GM19099 (cell line): Measurements from ENCODE around the gene RSF1.

Source experiments
- POLR2A ChIP-seq: IDR thresholded peaks from 3 replicates; pipeline ENCODE4 v1.6.1; 2011; ENCODE audit warnings: low read depth; ENCODE audit not compliant: insufficient read length; ENCODE audit errors: extremely low read depth

RSF1 gene, protein sequence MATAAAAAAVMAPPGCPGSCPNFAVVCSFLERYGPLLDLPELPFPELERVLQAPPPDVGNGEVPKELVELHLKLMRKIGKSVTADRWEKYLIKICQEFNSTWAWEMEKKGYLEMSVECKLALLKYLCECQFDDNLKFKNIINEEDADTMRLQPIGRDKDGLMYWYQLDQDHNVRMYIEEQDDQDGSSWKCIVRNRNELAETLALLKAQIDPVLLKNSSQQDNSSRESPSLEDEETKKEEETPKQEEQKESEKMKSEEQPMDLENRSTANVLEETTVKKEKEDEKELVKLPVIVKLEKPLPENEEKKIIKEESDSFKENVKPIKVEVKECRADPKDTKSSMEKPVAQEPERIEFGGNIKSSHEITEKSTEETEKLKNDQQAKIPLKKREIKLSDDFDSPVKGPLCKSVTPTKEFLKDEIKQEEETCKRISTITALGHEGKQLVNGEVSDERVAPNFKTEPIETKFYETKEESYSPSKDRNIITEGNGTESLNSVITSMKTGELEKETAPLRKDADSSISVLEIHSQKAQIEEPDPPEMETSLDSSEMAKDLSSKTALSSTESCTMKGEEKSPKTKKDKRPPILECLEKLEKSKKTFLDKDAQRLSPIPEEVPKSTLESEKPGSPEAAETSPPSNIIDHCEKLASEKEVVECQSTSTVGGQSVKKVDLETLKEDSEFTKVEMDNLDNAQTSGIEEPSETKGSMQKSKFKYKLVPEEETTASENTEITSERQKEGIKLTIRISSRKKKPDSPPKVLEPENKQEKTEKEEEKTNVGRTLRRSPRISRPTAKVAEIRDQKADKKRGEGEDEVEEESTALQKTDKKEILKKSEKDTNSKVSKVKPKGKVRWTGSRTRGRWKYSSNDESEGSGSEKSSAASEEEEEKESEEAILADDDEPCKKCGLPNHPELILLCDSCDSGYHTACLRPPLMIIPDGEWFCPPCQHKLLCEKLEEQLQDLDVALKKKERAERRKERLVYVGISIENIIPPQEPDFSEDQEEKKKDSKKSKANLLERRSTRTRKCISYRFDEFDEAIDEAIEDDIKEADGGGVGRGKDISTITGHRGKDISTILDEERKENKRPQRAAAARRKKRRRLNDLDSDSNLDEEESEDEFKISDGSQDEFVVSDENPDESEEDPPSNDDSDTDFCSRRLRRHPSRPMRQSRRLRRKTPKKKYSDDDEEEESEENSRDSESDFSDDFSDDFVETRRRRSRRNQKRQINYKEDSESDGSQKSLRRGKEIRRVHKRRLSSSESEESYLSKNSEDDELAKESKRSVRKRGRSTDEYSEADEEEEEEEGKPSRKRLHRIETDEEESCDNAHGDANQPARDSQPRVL (N-terminal part only)

DNA sequence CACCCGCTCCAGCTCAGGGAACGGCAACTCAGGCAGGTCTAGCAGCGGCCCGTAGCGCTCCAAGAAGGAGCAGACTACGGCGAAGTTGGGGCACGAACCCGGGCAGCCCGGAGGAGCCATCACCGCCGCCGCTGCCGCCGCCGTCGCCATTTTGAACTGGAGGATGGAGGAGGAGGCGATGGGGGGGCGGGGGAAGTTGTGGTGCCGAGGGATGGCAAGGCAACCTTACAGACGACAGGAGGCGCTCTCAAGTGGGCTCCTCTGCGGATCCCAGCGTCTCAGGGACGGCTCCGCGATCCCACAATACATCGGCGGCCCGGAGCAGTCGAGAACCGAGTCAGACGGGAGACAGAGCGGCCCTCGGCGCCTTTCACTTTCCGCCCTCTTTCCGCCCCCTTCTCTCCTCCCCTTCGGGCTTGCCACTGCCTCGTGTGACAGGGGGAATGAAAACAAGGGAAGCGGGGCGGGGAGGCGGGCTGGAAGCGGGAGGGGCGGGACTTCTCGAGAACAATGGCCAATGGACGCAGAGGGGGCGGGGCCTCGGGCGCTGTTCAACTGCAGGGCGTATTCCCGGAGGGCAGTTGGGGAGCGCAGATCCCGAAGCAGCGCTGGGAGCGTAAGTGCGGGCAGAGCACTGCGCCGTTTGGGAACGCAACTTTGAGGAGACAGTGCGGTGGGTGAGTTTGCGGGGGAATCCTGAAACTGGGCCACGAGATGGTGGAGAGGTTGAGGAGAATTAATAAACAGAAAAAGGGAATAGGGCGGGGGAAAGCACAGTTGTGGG lies at the start of gene RSF1, which contains the start of gene AAMDC:
TSS of gene RSF1 (minus strand) at position 158 of the 784 bp plus-strand sequence. CDS start at position 150, 8 bp downstream.
TSS of gene AAMDC (plus strand) at position 580 of the 784 bp plus-strand sequence. CDS start 21,353 bp downstream, outside the sequence.
- peak; percentile 44 for TF ChIP-seq POLR2A

- TF ChIP-seq POLR2A = no peak
Measured at GRCh38 chr11:77868744-77869143, 48.2 kb upstream of the RSF1 start.

DNA sequence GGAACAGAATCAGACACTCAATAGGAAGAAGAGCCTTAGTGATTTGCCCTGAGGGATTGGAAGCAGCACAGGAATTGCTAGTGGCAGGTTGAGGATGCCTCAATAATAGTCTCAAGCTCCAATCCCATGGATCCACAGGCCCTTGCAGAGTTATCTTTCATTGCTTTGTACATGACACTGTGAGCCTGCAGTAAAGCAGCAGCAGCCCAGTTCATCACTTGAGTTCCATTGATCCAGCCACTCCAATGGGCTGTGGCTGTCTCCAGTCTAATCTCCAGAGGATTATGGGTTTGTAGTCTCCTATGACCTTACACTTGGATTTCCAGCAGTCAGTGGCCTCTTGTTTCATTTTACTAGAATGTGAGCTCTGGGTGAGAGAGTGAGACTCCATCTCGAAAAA lies 45.8 kb upstream of the RSF1 start:
- TF ChIP-seq POLR2A = no peak

GRCh38 chr11:77865805-77866204 lies 45.3 kb upstream of the RSF1 start:
- TF ChIP-seq POLR2A = no peak

GRCh38 chr11:77854838-77855237 lies 34.3 kb upstream of the RSF1 start:
- TF ChIP-seq POLR2A = no peak

DNA sequence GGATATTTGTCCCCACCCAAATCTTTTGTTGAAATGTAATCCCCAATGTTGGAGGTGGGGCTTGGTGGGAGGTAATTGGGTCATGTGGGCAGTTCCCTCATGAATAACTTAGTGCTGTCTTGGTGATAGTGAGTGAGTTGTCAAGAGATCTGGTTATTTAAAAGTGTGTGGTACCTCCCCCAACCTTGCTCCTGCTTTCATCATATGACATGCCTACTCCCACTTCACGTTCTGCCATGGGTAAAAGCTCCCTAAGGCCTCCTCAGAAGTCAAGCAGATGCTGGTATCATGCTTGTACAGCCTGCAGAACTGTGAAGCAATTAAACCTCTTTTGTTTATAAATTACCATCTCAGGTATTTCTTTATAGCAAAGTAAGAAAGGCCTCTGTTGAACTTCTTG lies 31.0 kb upstream of the RSF1 start:
- no peak for TF ChIP-seq POLR2A

DNA sequence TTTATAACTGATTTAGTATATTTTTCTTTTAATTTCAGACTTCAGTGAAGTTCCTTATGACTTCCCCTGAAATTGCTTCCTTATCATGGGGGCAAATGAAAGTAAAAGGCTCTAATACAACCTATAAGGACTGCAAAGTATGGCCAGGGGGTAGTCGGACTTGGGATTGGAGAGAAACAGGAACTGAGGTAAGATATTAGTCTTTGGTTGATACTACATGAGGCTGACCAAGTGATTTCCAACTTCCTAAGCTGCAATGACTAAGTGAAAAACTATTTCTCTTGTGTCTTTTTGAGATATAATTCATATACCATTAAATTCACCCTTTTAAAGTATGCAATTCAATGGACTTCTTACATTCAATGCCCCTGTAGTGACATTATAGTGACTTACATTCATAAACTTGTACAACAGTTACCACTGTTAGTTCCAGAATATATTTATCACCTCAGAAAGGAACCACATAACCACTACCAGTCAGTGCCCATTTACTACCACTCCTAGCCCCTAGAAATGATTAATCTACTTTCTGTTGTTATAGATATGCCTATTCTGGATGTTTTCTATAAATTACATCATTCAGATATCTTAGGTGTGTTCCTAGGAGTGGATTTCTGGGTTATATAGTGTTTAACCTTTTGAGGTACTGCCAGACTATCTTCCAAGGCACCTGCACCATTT lies 22.1 kb upstream of the RSF1 start:
- no peak for TF ChIP-seq POLR2A

DNA sequence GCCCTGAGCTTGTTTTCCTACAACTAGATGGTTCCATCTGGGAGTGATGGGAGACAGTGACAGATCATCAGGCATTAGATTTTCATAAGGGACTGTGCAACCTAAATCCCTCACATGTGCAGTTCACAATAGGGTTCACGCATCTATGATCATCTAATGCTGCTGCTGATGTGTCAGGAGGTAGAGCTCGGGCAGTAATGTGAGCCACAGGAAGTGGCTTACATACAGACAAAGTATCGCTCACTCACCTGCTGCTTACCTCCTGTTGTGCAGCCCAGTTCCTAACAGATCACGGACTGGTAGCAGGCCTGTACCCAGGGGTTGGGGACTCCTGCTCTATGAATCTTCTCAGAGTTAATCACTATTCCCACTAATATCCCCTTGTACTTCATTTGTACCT lies 12.8 kb upstream of the RSF1 start:
- TF ChIP-seq POLR2A = no peak

- TF ChIP-seq POLR2A = no peak
Measured at GRCh38 chr11:77828926-77829325, 8.4 kb upstream of the RSF1 start.

DNA sequence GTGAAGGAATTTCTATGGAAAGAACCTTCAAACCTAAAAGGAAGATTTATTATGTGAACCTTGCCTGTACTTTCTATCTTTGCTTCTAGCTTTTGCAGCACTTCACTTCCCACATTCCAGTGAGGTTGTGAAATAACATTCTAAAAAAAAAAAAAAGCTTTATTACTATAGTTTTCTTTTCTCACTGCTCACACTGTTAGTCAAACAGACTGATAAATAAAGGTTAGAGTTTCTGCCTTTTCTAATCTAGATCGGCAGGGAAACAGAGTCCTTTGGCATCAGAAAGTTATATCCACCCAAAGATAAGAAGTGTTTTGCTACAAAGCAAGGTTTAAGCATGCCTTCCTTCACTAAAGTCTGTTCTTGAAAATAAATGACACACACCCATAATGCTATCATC lies 3.3 kb upstream of the RSF1 start:
- no peak for TF ChIP-seq POLR2A

DNA sequence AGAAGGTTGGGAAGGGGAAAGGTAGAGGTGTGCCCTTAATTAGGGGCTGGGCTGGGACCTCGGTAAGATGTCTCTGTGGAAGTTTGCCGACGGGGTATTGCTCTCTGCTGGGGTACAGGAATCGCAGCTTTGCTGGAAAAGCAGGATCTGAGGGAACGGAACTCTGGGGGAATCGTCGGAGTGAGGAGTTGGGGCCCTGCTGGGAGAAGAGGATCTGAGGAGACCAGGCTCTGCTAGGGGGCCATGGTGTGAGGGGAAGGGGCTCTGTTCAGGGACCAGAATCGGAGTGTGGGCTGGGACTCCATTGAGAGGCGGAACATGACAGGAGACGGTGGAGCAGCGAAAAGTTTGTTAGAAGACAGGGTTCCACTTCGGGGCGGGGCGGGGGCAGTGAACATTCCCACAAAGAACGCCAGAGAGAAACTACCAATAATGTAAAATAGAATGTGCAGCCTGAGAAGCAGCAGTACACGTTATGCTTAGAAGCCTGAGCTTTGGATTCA lies 878 bp upstream of the RSF1 start:
- TF ChIP-seq POLR2A = no peak

GRCh38 chr11:77819921-77820564 lies 479 bp downstream of the RSF1 start:
- TF ChIP-seq POLR2A = no peak

DNA sequence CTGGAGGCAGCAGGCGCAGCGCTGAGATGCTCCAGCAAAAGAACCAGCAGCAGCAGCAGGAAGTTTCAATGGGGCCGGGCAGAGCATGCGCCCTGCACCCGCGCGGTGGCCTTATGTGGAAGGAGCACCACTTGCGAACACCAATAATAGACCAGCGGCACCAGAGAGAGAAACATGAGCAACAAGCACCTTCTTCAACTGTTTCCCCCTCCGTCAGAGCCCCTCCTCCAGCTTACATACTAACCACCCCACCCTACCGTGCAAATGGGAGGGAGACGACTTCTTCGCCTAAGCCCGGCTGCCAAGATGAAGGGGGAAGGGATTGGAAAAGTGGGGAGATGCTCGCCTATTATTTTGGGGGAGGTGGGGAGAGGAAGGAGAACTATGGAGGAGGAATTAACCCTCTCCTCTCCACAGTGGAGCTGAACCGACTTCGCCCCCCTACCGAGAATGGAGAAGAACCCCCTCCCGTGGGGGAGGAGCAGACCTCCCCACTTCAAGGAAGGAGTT lies 1.1 kb downstream of the RSF1 start:
- peak; percentile 66 for TF ChIP-seq POLR2A
